Mucosa of descending colon (tissue), 3 donors: Measurements from ENCODE around the gene CACNA1S. TPM values are rescaled to one million over a fixed set of nuclear protein-coding genes. Genes with fewer than 3 reads are reported as not detected.

Experiments used
- ATAC-seq: fragments of 200-7000 bp; cut with Tn5 transposase; one replicate; pipeline ENCODE4 v1.9.1; 2020; ENCODE audit warnings: mild to moderate bottlenecking, moderate library complexity
- DNase-seq, 3 donors: peaks; one replicate each; pipeline ENCODE4 v3.0.0-alpha.2; 2020
- H3K36me3 ChIP-seq: fragments of 200-600 bp; one replicate; pipeline ENCODE4 v1.8.0; 2021; ENCODE audit warnings: low read depth, mild to moderate bottlenecking
- H3K4me1 ChIP-seq: fragments of 200-600 bp; one replicate; pipeline ENCODE4 v1.8.0; 2021; ENCODE audit warnings: low read depth, mild to moderate bottlenecking
- H3K4me3 ChIP-seq: fragments of 200-600 bp; one replicate; pipeline ENCODE4 v1.8.0; 2021; ENCODE audit warnings: mild to moderate bottlenecking
- H3K9me3 ChIP-seq: fragments of 200-600 bp; one replicate; pipeline ENCODE4 v1.8.0; 2021; ENCODE audit warnings: mild to moderate bottlenecking
- CTCF ChIP-seq: fragments of 200-600 bp; IDR thresholded peaks from one replicate; pipeline ENCODE4 v1.8.0; 2022; ENCODE audit warnings: antibody characterized with exemption, mild to moderate bottlenecking
- intact Hi-C, 2 donors: fragments of 100-400 bp; cut with DNase I in 1 of 2; cut with micrococcal nuclease in 1 of 2; formaldehyde crosslinking; loops; one replicate each; pipeline versions ENCODE4 v1.11.0 to v1.11.1; 2022; cut with DNase I, micrococcal nuclease
- total RNA-seq, 3 donors: library from RNA; stranded (reverse); fragmentation: NEBNext Ultra II Directional in 2 of 3; extraction: Animal tissue kit (Norgen Biotek cat#: 25700) in 2 of 3; gene quantifications; one replicate each; pipeline versions ENCODE4 v1.2.1 to v1.2.4, GENCODE V29; 2021 to 2023
- donor health status: DM: no; HTN: no; CAD: no; lungs with moderate emphysema.
- donor health status: DM: no; HTN: no; CAD: no.
- donor health status: DM: no; HTN: yes; CAD: no.

The CACNA1S gene
- total RNA-seq, 3 donors from 2014 or later, result not detected

- ATAC-seq (peak; percentile 91), DNase-seq (peak in 2 of 3 donors; percentile 56 to 61)
- Histone ChIP-seq H3K4me3 (no peak within 1 kb of the TSS), H3K36me3 (no peaks in the 10 kb centered on the region), H3K9me3 (no peaks in the 10 kb centered on the region), H3K4me1 (no peaks in the 10 kb centered on the region)
- intact Hi-C loops, result no loop called here
- TF ChIP-seq CTCF, result no peak
Observed at GRCh38 chr1:201126832-201127754, 14.9 kb upstream of the CACNA1S start, which contains the start of gene ASCL5. Gene ASCL5 (minus strand): TSS chr1:201127184. CDS start chr1:201115372, 11,812 bp downstream.

DNA sequence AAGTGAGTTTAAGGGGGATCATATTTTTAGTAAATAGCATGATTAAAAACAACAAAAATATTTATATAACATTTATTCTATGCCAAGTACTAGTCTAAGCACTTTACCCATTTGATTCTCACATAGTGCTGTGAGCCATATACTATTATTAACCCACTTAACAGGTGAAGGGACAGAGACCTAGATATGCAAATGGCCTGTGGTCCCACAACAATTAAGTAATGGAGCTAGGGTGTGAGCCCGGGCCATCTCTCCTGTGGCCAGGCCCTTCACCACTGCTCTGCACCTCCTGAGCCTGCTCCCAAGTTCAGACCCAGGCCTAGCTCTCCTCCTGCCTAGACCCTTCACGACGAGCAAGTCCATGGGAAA is 14.2 kb upstream of the CACNA1S start:
- DNase-seq (no peak), ATAC-seq (no peak)
- intact Hi-C loops, result no loop called here
- H3K4me1 ChIP-seq, result no peaks in the 10 kb centered on the region
- TF ChIP-seq CTCF, result no peak
- no peak overlapping the region for H3K4me3 ChIP-seq
- no peaks in the 10 kb centered on the region for H3K36me3 ChIP-seq
- no peaks in the 10 kb centered on the region for H3K9me3 ChIP-seq

DNA sequence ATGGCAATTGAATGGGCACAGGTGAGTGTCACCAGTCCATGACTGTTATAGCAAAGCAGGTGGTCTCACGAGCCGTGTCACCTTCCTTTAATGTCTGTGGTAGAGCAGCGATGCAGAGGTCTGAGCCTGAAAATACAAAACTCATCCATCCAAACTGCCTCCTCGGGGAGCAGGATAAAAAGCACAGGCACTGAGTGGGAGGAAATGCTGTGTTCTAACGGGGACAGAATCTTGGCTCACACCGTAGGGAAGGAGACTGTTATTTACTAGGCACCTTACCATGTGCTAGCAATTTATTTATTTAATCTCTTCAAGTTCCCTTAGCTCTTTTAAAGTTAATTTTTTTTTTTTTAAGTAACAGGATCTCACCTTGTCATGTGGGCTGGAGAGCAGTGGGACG is 13.6 kb upstream of the CACNA1S start:
- TF ChIP-seq CTCF, result no peak
- ATAC-seq, result no peak
- intact Hi-C loops, result no loop called here

GRCh38 chr1:201125019-201125418 is 12.8 kb upstream of the CACNA1S start:
- no peak for TF ChIP-seq CTCF
- Histone ChIP-seq H3K4me1 (no peaks in the 10 kb centered on the region), H3K36me3 (no peaks in the 10 kb centered on the region), H3K4me3 (no peak overlapping the region), H3K9me3 (no peaks in the 10 kb centered on the region)
- intact Hi-C loops, result no loop called here
- ATAC-seq (no peak), DNase-seq (no peak)

More for the DNA sequence above, 13.6 kb upstream of the CACNA1S start:
- Histone ChIP-seq H3K4me3 (no peak overlapping the region), H3K4me1 (no peaks in the 10 kb centered on the region), H3K36me3 (no peaks in the 10 kb centered on the region), H3K9me3 (no peaks in the 10 kb centered on the region)
- DNase-seq, result no peak

DNA sequence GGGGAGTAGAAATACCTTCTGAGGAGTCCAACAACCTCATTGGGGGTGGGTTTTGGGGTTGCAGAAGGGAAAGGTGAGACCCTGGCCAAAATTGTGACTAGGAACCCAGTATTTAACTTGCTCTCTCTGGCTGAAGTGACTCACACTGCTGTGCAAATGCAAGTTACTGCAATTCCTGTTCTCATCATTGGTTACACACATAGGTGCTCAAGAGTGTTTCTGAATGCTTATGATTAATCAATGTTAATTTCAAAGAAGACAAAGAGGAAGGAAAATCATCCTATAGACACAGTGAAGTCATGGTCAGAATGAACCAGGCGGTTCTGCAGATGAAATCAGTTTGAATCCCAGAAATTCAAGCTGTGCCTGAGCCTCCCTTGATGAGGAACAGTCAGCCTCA is 11.6 kb upstream of the CACNA1S start:
- no peak for DNase-seq
- Histone ChIP-seq H3K4me3 (no peak overlapping the region), H3K9me3 (no peaks in the 10 kb centered on the region), H3K4me1 (no peaks in the 10 kb centered on the region), H3K36me3 (no peaks in the 10 kb centered on the region)
- no peak for TF ChIP-seq CTCF
- ATAC-seq, result no peak
- intact Hi-C loops, result no loop called here
